ENCODE data around the gene PROC.
"Not testable (repeated sequence)": the region's sequence is repeated elsewhere in the genome, so short reads cannot be mapped to it uniquely, and the experiment has no call there.

PROC gene

DNA sequence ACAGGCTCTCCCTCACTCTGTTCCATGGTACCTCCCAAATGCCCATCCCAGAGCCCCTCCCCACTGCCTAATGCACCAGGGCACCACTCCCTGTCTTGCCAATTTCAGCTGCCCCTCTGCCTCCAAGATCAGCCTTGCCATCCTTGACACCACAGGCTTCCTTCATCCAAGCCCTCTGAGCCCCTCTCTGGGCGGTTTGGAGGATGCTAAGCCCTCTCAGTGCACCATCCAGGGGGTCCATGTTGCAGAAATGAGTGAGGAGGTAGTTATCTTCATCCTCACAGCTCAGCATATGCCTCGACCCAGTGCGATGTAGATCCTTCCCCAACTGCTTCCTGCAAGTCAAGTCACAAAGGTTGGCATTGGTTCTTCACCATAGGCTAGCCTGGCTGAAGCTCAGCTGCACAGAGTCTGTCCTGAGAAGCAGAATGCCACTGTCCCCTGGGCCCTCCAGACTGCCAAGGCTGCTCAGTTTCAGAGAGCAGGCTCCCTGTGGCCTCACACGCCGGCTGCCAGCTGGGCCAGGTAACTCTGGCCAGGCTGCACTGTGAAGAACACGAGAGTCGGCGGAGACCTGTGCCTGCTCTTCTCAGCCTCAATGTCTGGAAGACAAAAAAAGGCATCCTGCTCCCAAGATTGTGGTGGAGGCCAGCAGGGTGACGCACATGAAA, 20.5 kb upstream of the PROC start:
- DNase-seq, result no peak

DNA sequence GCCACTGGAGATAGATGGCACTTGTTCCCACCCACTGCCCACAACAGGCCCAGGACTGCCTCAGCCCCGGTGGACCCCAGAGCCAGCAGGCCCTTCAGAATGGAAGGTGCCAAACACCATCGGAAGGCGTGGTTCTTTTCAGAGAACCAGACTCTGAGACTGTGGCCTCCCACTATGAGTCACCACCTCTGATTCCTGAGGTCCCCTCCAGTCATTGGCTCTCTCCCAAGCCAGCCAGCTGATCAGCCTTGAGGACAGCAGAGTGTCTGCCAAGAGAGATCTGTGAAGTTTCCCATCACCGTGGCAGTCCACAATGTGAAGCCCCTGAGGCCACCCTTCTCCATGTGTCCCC, 20.0 kb upstream of the PROC start:
- peak in 1 of 2 donors; percentile 59 for DNase-seq

- no peak for DNase-seq
Observed at GRCh38 chr2:127400533-127400896, 17.7 kb upstream of the PROC start.

DNA sequence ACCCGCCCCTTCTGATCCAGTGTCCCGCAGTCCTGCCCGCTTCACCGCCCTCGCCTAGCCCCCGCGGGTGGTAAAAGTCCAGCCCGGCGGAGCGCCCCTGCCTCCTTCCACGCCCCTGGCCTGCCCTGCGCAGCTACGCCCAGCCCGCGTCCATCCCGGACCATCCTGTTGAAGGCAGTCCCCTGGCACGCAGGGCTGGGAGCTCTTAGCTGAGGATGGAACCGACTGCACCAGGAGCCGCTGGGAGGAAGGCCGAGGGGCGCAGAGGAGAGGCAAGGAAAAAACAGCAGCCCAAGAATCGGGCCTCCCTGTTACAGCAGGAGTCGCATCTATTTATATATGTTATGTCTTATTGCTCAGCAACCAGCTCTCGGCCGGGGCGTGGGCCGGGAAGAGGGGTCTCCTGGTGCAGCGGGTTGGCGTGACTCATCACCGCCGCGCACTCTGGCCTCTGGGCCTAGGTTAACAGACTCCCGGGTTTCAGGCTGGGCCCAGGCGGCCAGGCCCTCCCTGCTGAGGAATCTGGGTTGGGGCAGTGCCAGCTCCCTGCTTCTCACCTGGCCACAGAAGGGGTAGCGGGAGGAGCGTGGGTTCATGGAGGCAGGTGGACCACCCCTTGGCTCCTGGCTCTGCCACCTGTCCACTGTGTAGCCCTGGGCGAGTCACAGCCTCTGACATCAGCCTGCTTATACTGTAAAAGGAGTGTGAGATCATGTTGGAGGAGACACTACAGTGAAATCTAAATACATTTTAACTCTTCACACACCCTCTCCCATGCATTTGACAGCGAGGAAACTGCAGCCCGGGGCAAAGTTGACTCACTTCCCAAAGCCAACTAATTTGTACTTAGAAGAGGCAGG, 17.1 kb upstream of the PROC start:
- no peak for DNase-seq

- no peak for DNase-seq
Observed at GRCh38 chr2:127401757-127402695, 16.2 kb upstream of the PROC start.

GRCh38 chr2:127403460-127403859, 14.8 kb upstream of the PROC start:
- no peak for DNase-seq

DNA sequence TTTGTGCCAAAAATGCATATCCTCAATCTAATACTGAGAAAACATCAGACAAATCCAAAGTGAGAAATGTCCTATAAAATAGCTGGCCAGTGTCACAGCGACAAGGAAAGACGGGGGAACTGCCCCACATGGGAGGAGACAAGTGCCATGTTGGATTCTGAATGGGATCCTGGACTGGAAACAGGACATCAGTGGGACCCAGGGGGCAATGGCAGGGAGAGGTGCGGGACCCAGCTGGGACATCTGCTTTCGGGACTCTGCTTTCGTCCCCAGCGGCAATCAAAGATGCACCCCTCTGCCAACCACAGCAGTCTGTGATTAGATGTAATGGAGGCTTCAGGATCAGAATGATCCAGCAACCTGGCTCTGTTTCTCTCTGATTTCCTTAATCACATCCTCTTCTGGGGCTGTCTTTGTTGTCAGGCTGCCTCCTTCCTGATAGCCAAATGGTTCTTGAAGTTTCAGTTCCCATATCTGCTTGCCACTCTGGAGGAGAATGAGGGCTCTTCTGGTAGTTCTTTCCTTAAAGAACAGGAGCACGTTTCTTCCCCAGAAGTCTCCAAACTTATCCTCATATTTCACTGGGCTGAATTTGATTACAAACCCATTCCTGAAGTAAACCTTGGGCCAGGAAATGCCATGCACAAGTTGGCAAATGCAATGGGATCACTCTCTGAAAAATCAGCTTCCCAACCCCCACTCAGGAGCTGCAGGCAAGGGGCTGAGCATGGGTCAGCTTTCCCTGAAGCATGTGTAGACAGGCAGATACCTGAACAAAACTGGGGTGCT, 13.6 kb upstream of the PROC start:
- DNase-seq, result peak in 1 of 2 donors; percentile 19

GRCh38 chr2:127405255-127405610, 13.0 kb upstream of the PROC start:
- no peak for DNase-seq

- DNase-seq, result no peak
Observed at GRCh38 chr2:127406454-127406853, 11.8 kb upstream of the PROC start.

- no peak for DNase-seq
Observed at GRCh38 chr2:127407091-127407490, 11.1 kb upstream of the PROC start.

DNA sequence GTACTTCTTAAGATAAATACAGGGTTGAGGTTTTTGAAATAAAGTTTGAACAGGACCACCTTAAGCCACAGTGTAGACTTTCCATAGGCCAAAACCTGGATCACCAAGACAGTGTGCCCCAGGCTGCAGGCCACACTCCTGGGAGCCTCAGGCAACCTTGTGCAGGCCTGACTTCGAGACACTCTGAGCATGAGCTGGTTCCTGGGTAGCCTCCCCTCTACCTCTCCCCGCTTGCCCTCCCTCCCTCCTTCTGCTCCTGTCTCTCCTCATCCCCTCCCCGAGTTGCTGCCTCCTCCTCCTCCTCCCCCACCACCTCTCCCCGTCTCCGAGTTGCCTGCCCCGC, 10.6 kb upstream of the PROC start:
- DNase-seq, result no peak

DNA sequence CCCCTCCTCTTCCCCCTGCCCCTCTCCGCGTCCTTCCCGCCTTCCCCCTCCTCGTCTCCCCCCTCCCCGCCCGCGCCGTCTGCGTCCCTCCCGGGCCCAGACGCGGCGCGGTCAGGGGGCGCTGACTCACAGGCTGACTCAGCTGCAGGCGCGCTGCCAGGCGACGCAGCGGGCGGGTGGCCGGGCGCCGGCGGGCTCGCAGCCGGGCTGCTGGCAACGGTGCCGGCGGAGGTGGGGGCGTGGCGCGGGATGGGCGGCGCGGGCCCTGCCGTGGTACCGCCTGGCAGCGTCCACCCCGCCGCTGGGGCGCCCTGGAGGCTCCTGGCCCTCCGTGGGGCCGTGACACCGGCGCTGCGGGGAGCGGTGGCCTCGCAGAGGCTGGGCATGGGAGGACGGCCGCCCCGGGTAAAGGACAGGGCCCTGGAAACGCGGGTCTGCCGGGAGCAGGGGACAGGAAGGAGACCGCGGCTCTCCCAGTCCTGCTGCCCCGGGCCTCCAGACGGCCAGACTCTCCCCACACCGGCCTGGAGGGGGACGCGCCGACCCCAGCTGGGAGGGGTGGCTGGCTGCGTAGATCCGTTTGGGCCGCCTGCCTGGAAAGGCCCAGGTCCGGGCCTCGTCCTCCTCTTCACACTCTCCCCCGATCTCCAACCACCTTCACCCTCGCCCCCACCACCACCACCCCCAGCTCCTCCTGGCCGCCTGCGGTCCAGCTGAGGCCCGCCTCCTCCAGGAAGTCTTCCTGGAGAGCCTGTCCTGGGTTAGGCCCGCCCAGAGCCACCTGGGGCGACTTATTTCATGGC, 10.0 kb upstream of the PROC start:
- DNase-seq, result peak; percentile 87 to 89

DNA sequence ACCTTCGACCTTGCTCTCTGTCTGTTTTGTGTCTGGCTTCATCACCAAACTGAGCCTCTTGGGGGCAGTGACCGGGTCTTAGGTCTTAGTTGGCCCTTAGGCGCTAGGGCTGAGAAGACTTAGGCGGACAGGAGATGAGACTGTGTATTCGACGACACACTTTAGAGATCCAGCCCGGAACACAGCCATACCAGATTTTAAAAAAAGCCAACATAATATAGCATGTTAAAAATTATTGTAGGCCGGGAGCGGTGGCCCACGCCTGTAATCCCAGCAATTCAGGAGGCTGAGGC, 9.5 kb upstream of the PROC start:
- no peak for DNase-seq

- not testable (repeated sequence) for DNase-seq
Observed at GRCh38 chr2:127409716-127410115, 8.5 kb upstream of the PROC start.

GRCh38 chr2:127410871-127411652, 7.2 kb upstream of the PROC start:
- DNase-seq, result no peak

- DNase-seq, result peak in 1 of 2 donors; percentile 59
Observed at GRCh38 chr2:127411653-127412369, 6.4 kb upstream of the PROC start.

- no peak for DNase-seq
Observed at GRCh38 chr2:127413200-127413599, 5.0 kb upstream of the PROC start.

DNA sequence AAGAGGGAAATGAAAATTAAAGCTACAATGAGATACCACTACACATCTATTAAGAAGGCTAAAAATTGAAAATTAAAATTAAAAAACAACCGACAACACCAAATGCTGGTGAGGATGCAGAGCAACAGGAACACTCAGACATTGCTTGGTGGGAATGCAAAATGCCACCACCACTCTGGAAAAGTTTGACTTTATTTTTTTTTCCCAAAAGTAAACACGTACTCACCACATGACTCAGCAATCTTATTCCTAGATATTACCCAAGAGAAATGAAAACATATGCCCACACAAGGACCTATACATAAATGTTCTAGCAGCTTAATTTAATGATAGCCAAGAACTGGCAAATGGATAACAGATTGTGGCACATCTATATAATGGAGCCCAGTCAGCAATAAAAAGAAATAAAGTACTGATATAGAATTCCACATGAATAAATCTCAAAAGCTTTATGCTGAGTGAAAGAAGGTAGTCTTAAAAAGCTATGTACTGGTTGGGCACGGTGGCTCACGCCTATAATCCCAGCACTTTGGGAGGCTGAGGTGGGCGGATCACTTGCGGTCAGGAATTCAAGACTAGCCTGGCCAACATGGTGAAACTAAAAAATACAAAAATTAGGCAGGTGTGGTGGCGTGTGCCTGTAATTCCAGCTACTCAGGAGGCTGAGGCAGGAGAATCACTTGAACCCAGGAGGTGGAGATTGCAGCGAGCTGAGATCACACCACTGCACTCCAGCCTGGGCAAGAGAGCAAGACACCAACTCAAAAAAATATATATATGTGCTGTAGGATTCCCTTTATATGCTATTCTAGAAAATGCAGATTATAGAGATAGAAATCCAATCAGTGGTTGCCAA, 4.2 kb upstream of the PROC start:
- no peak for DNase-seq
